Endothelial cell of umbilical vein (primary cell): ENCODE results near the gene EML4. TPM values are rescaled to one million over a fixed set of nuclear protein-coding genes. Genes with fewer than 3 reads are reported as not detected.

ENCODE experiments used
- BruUV-seq: library from RNA; stranded (reverse); fragments of 400-500 nt; replicated peaks from 2 replicates; lab custom pipeline; 2021; lab: Mats Ljungman, UMichigan
- CTCF ChIA-PET: fragments of 300-600, 350-600 bp; sonication (Branson Sonifier 250); formaldehyde crosslinking; loops from one replicate; lab custom pipeline; 2021; ENCODE audit warnings: antibody characterized with exemption, inconsistent platforms; lab: Charles Lee
- POLR2A ChIA-PET: fragments of 300-600, 350-600 bp; sonication (Branson Sonifier 250); formaldehyde crosslinking; loops from one replicate; lab custom pipeline; 2021; ENCODE audit warnings: antibody characterized with exemption, inconsistent platforms; lab: Charles Lee
- DNase-seq: peaks from one replicate; pipeline ENCODE4 v3.0.0-alpha.2; 2011; ENCODE audit warnings: low read depth, low spot score
- FAIRE-seq: peaks from 2 replicates; lab custom pipeline; 2011; peaks lifted over from hg19 to GRCh38; lab: Jason Lieb, UNC
- H2AFZ ChIP-seq: 2 replicates; pipeline ENCODE4 v1.6.0; 2012; ENCODE audit warnings: low read depth, low read length, control low read depth, inconsistent platforms
- H3K27ac ChIP-seq: 2 replicates; pipeline ENCODE4 v1.5.1; 2011; ENCODE audit warnings: low read depth, mild to moderate bottlenecking, control low read depth, low read length, moderate library complexity; ENCODE audit not compliant: insufficient read depth
- H3K27me3 ChIP-seq, 2 experiments: 2 replicates each; pipeline versions ENCODE4 v1.6.0 to v1.6.1; 2011; ENCODE audit warnings: low read length in 2 of 2, mixed read lengths in 1 of 2; ENCODE audit not compliant: control insufficient read depth in 2 of 2, insufficient read depth in 2 of 2
- H3K36me3 ChIP-seq, 2 experiments: 2 replicates in 1 of 2; 3 replicates in 1 of 2; pipeline ENCODE4 v1.5.1; 2011; ENCODE audit warnings: low read length in 2 of 2, mild to moderate bottlenecking in 1 of 2, moderate library complexity in 1 of 2; ENCODE audit not compliant: control insufficient read depth in 2 of 2, insufficient read depth in 2 of 2; ENCODE audit errors: extremely low read depth in 1 of 2
- H3K4me1 ChIP-seq: 3 replicates; pipeline ENCODE4 v1.5.1; 2011; ENCODE audit warnings: mild to moderate bottlenecking, low read length; ENCODE audit not compliant: control insufficient read depth, insufficient read depth; ENCODE audit errors: extremely low read depth
- H3K4me2 ChIP-seq: 2 replicates; pipeline ENCODE4 v1.6.1; 2011; ENCODE audit warnings: low read length, control low read depth, mixed read lengths; ENCODE audit not compliant: insufficient read depth
- H3K4me3 ChIP-seq, 3 experiments: fragments of 200-600 bp in 1 of 3; sonication (generic), shearing (Covaris generic) in 1 of 3; replicated peaks in 1 of 3; 2 replicates each; pipeline ENCODE4 v1.5.1; 2011 to 2016; ENCODE audit warnings: control low read depth in 3 of 3, low read length in 3 of 3, mild to moderate bottlenecking in 2 of 3, inconsistent platforms in 1 of 3, low read depth in 1 of 3, moderate library complexity in 1 of 3; ENCODE audit not compliant: insufficient read depth in 1 of 3
- H3K79me2 ChIP-seq: 2 replicates; pipeline ENCODE4 v1.6.0; 2012; ENCODE audit warnings: low read length, inconsistent platforms; ENCODE audit not compliant: control insufficient read depth, insufficient read depth
- H3K9ac ChIP-seq: replicated peaks from 2 replicates; pipeline ENCODE3; 2011; ENCODE audit warnings: low read length, control low read depth; ENCODE audit not compliant: insufficient read depth; ENCODE audit errors: extremely low read depth
- H3K9me1 ChIP-seq: replicated peaks from 3 replicates; pipeline ENCODE4 v1.6.0; 2011; ENCODE audit warnings: mild to moderate bottlenecking, low read length; ENCODE audit not compliant: control insufficient read depth, insufficient read depth; ENCODE audit errors: extremely low read depth
- H3K9me3 ChIP-seq: replicated peaks from 2 replicates; pipeline ENCODE4 v1.5.1; 2012; ENCODE audit warnings: low read length, inconsistent platforms; ENCODE audit not compliant: control insufficient read depth, insufficient read depth
- H4K20me1 ChIP-seq: replicated peaks from 2 replicates; pipeline ENCODE3; 2011; ENCODE audit warnings: mild to moderate bottlenecking, low read length; ENCODE audit not compliant: control insufficient read depth, insufficient read depth; ENCODE audit errors: extremely low read depth
- CTCF ChIP-seq, 2 donors: IDR thresholded peaks; 1 replicate in 1 of 2; 2 replicates in 1 of 2; pipeline ENCODE4 v1.5.1; 2011; ENCODE audit warnings: low read length in 2 of 2, mild to moderate bottlenecking in 2 of 2, moderate library complexity in 2 of 2, control low read depth in 1 of 2, inconsistent platforms in 1 of 2, low read depth in 1 of 2; ENCODE audit not compliant: insufficient read depth in 1 of 2; ENCODE audit errors: extremely low read depth in 1 of 2
- EZH2 ChIP-seq: IDR thresholded peaks from 2 replicates; pipeline ENCODE4 v1.6.1; 2012; ENCODE audit warnings: borderline replicate concordance, low read depth, mild to moderate bottlenecking, moderate library complexity, low read length, inconsistent platforms; ENCODE audit not compliant: severe bottlenecking
- FOS ChIP-seq: IDR thresholded peaks from 2 replicates; pipeline ENCODE4 v1.6.1; 2011; ENCODE audit warnings: mild to moderate bottlenecking, low read length, moderate library complexity, borderline replicate concordance; ENCODE audit not compliant: insufficient read depth
- GATA2 ChIP-seq: IDR thresholded peaks from 2 replicates; pipeline ENCODE4 v1.7.0; 2011; ENCODE audit warnings: low read depth, mild to moderate bottlenecking, moderate library complexity, mixed read lengths, low read length; ENCODE audit not compliant: insufficient read length, insufficient read depth
- JUN ChIP-seq: IDR thresholded peaks from 2 replicates; pipeline ENCODE4 v1.6.1; 2011; ENCODE audit warnings: borderline replicate concordance, low read depth; ENCODE audit not compliant: insufficient read length, insufficient read depth
- MAX ChIP-seq: IDR thresholded peaks from 2 replicates; pipeline ENCODE4 v1.6.1; 2011; ENCODE audit not compliant: insufficient read depth, insufficient read length
- MYC ChIP-seq: IDR thresholded peaks from one replicate; pipeline ENCODE4 v1.6.1; 2011; ENCODE audit warnings: mild to moderate bottlenecking, low read depth, low read length
- POLR2A ChIP-seq: IDR thresholded peaks from 2 replicates; pipeline ENCODE4 v1.6.1; 2012; ENCODE audit warnings: low read depth, mild to moderate bottlenecking, control low read depth, low read length
- POLR2AphosphoS5 ChIP-seq: IDR thresholded peaks from 2 replicates; pipeline ENCODE4 v1.6.1; 2012; ENCODE audit warnings: low read depth, mild to moderate bottlenecking, control low read depth, low read length, moderate library complexity; ENCODE audit not compliant: insufficient read depth
- dilution Hi-C: fragments of 300-500 bp; cut with MboI; formaldehyde crosslinking; loops from one replicate; pipeline ENCODE4 v1.15.0; 2019; ENCODE audit warnings: low sequenced_read_pairs; ENCODE audit not compliant: extremely low pct_ligation_motif_present
- intact Hi-C: fragments of 100-400 bp; cut with micrococcal nuclease; formaldehyde crosslinking; loops from one replicate; pipeline ENCODE4 v1.10.0; 2022
- polyA plus RNA-seq, 4 experiments: library from polyadenylated mRNA; depleted of rRNA in 3 of 4; stranded (reverse) in 3 of 4; unstranded in 1 of 4; fragments of >200 nt; gene quantifications; 2 replicates each; pipeline versions ENCODE4 v1.2.1 to v1.2.3, GENCODE V29; 2011 to 2012; ENCODE audit warnings: missing spikeins in 1 of 4
- total RNA-seq: library from RNA; stranded (reverse); gene quantifications from 2 replicates; pipeline ENCODE4 v1.2.3, GENCODE V29; 2021

Gene EML4
- total and polyA plus RNA-seq, 2 donors (not counting 3 experiments of a cell fraction or from before 2014, with no cell fraction given), result 13.3 to 32.0 TPM

- FAIRE-seq (no peak), DNase-seq (no peak)
- TF ChIP-seq POLR2AphosphoS5, result no peak
- no peak for TF ChIP-seq GATA2
- TF ChIP-seq CTCF (IDR thresholded peaks at IDR 0.05; ENCODE audit: extremely low read depth in 1 of 2, insufficient read depth in 1 of 2, low read depth in 1 of 2, low read length in 2 of 2), result no peak
- no peak for TF ChIP-seq MAX
- no peak for TF ChIP-seq MYC
- no peak for TF ChIP-seq JUN
- TF ChIP-seq EZH2, result no peak
- TF ChIP-seq FOS, result no peak
- TF ChIP-seq POLR2A, result no peak
- intact Hi-C loops (no loop called here), dilution Hi-C loops (no loop called here)
- no peaks in the 10 kb centered on the region for H4K20me1 ChIP-seq
- BruUV-seq, result no TSS peak
- H3K9ac ChIP-seq, result no peak overlapping the region
- no peaks in the 10 kb centered on the region for H3K4me1 ChIP-seq
- ChIA-PET CTCF (interaction anchor here (1.4 kb wide), 1 partner anchor 44 kb away, joined by 3 read pairs; no protein-coding TSS in a partner anchor), POLR2A (no interaction called here)
- H3K27me3 ChIP-seq, result no peaks in the 10 kb centered on the region
- H3K4me3 ChIP-seq, result no peak overlapping the region
- H3K9me3 ChIP-seq, result no peaks in the 10 kb centered on the region
- H3K27ac ChIP-seq, result no peak overlapping the region
- H3K79me2 ChIP-seq, result no peaks in the 10 kb centered on the region
- no peak overlapping the region for H2AFZ ChIP-seq
- H3K36me3 ChIP-seq, result peaks cover 0 to 3% of the 10 kb centered on the region in 2 experiments
- H3K4me2 ChIP-seq, result no peak overlapping the region
- no peaks in the 10 kb centered on the region for H3K9me1 ChIP-seq
Observed at GRCh38 chr2:42284019-42284418, 114.9 kb downstream of the EML4 start.
